Transverse colon (tissue), 3 donors: ENCODE data around the gene TOR4A.

Source experiments
- EP300 ChIP-seq: sonication (generic); formaldehyde crosslinking; IDR thresholded peaks from one replicate; pipeline ENCODE4 v1.6.1; 2017; ENCODE audit warnings: antibody characterized with exemption, low read depth
- POLR2A ChIP-seq: fragments of 450-650 bp; IDR thresholded peaks from one replicate; pipeline ENCODE4 v1.6.1; 2016; ENCODE audit warnings: antibody characterized with exemption, mild to moderate bottlenecking, moderate library complexity
- TF ChIP-seq, protein P1 (sequence below), 5 experiments: fragments of 200-600 bp in 3 of 5; fragments of 450-650 bp in 2 of 5; sonication (generic) in 3 of 5; IDR thresholded peaks; 1 replicate in 2 of 5; 2 replicates in 3 of 5; pipeline ENCODE4 v1.5.1; 2016 to 2017; ENCODE audit warnings: antibody characterized with exemption in 5 of 5, inconsistent platforms in 3 of 5, mild to moderate bottlenecking in 2 of 5, moderate library complexity in 1 of 5

GRCh38 chr9:137271696-137272076, 5.8 kb upstream of the TOR4A start:
- no peak for TF ChIP-seq POLR2A
- TF ChIP-seq, protein P1, sequence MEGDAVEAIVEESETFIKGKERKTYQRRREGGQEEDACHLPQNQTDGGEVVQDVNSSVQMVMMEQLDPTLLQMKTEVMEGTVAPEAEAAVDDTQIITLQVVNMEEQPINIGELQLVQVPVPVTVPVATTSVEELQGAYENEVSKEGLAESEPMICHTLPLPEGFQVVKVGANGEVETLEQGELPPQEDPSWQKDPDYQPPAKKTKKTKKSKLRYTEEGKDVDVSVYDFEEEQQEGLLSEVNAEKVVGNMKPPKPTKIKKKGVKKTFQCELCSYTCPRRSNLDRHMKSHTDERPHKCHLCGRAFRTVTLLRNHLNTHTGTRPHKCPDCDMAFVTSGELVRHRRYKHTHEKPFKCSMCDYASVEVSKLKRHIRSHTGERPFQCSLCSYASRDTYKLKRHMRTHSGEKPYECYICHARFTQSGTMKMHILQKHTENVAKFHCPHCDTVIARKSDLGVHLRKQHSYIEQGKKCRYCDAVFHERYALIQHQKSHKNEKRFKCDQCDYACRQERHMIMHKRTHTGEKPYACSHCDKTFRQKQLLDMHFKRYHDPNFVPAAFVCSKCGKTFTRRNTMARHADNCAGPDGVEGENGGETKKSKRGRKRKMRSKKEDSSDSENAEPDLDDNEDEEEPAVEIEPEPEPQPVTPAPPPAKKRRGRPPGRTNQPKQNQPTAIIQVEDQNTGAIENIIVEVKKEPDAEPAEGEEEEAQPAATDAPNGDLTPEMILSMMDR (IDR thresholded peaks at IDR 0.05) = no peak
- TF ChIP-seq EP300 = no peak
